Trophoblast cell (in vitro differentiated cells and primary cell): ENCODE results near the gene MRTFB.
A peak's percentile ranks its signal among the peaks of the same experiment; 100 is the strongest.

ENCODE experiments used
- DNase-seq, 2 donors: peaks; one replicate each; pipeline ENCODE4 v3.0.0-alpha.2; 2016
- H2AFZ ChIP-seq: 2 replicates; pipeline ENCODE4 v1.6.1; 2013; ENCODE audit warnings: low read length, moderate library complexity, mild to moderate bottlenecking; ENCODE audit not compliant: insufficient read depth, poor library complexity
- H2AK5ac ChIP-seq: 2 replicates; pipeline ENCODE4 v1.6.1; 2013; ENCODE audit warnings: mild to moderate bottlenecking, low read length
- H2BK120ac ChIP-seq: 2 replicates; pipeline ENCODE4 v1.6.1; 2013; ENCODE audit warnings: low read length, mild to moderate bottlenecking, moderate library complexity; ENCODE audit not compliant: insufficient read depth, poor library complexity
- H2BK12ac ChIP-seq: 2 replicates; pipeline ENCODE4 v1.6.1; 2013; ENCODE audit warnings: mild to moderate bottlenecking, low read length, moderate library complexity
- H2BK5ac ChIP-seq: 2 replicates; pipeline ENCODE4 v1.6.1; 2013; ENCODE audit warnings: low read length, low read depth, moderate library complexity, mild to moderate bottlenecking; ENCODE audit not compliant: poor library complexity
- H3K14ac ChIP-seq: 2 replicates; pipeline ENCODE4 v1.6.1; 2013; ENCODE audit warnings: mild to moderate bottlenecking, low read length
- H3K18ac ChIP-seq: 2 replicates; pipeline ENCODE4 v1.6.1; 2013; ENCODE audit warnings: mild to moderate bottlenecking, low read length
- H3K23ac ChIP-seq: 2 replicates; pipeline ENCODE4 v1.6.1; 2013; ENCODE audit warnings: low read length
- H3K27ac ChIP-seq: 2 replicates; pipeline ENCODE4 v1.5.1; 2013; ENCODE audit warnings: low read depth, mild to moderate bottlenecking, inconsistent platforms, low read length, moderate library complexity
- H3K27me3 ChIP-seq: 2 replicates; pipeline ENCODE4 v1.6.1; 2013; ENCODE audit warnings: inconsistent platforms, mild to moderate bottlenecking, low read length, moderate library complexity; ENCODE audit not compliant: insufficient read depth
- H3K36me3 ChIP-seq, 2 experiments: 1 replicate in 1 of 2; 2 replicates in 1 of 2; pipeline ENCODE4 v1.6.1; 2013; ENCODE audit warnings: low read length in 2 of 2, mild to moderate bottlenecking in 2 of 2, moderate library complexity in 1 of 2; ENCODE audit not compliant: insufficient read depth in 2 of 2, control insufficient read depth in 1 of 2
- H3K4ac ChIP-seq: 2 replicates; pipeline ENCODE4 v1.6.1; 2013; ENCODE audit warnings: low read depth, mild to moderate bottlenecking, low read length, moderate library complexity
- H3K4me1 ChIP-seq, 2 experiments: 1 replicate in 1 of 2; 2 replicates in 1 of 2; pipeline ENCODE4 v1.6.1; 2013; ENCODE audit warnings: low read length in 2 of 2, mild to moderate bottlenecking in 2 of 2, moderate library complexity in 1 of 2; ENCODE audit not compliant: insufficient read depth in 2 of 2, control insufficient read depth in 1 of 2
- H3K4me2 ChIP-seq: 2 replicates; pipeline ENCODE4 v1.6.1; 2013; ENCODE audit warnings: inconsistent platforms, mild to moderate bottlenecking, low read length, moderate library complexity
- H3K4me3 ChIP-seq: 2 replicates; pipeline ENCODE4 v1.5.1; 2013; ENCODE audit warnings: mild to moderate bottlenecking, low read depth, low read length, inconsistent platforms
- H3K79me1 ChIP-seq: one replicate; pipeline ENCODE4 v1.6.1; 2013; ENCODE audit warnings: low read length
- H3K79me2 ChIP-seq: 2 replicates; pipeline ENCODE4 v1.6.1; 2013; ENCODE audit warnings: low read length, mild to moderate bottlenecking; ENCODE audit not compliant: control insufficient read depth, insufficient read depth, poor library complexity
- H3K9ac ChIP-seq: 2 replicates; pipeline ENCODE4 v1.6.1; 2013; ENCODE audit warnings: mild to moderate bottlenecking, low read length
- H3K9me3 ChIP-seq: 2 replicates; pipeline ENCODE4 v1.6.1; 2013; ENCODE audit warnings: low read depth, mild to moderate bottlenecking, control low read depth, inconsistent platforms, low read length; ENCODE audit not compliant: insufficient read depth
- H4K12ac ChIP-seq: 2 replicates; pipeline ENCODE4 v1.6.1; 2013; ENCODE audit warnings: low read depth, mild to moderate bottlenecking, low read length, moderate library complexity
- H4K8ac ChIP-seq: 2 replicates; pipeline ENCODE4 v1.6.1; 2013; ENCODE audit warnings: low read depth, mild to moderate bottlenecking, low read length, moderate library complexity
- H4K91ac ChIP-seq: one replicate; pipeline ENCODE4 v1.6.1; 2013; ENCODE audit warnings: low read depth, mild to moderate bottlenecking, low read length, moderate library complexity
- WGBS: extraction: QIAGEN DNeasy Blood & Tissue Kit; methylation state at CpG from one replicate; pipeline ENCODE4 v1.1.7; 2013; ENCODE audit warnings: missing lambda C conversion rate; ENCODE audit not compliant: insufficient read length, insufficient coverage; ENCODE audit errors: extremely low coverage; 5-methylcytosine and 5-hydroxymethylcytosine counted together

MRTFB gene

DNA sequence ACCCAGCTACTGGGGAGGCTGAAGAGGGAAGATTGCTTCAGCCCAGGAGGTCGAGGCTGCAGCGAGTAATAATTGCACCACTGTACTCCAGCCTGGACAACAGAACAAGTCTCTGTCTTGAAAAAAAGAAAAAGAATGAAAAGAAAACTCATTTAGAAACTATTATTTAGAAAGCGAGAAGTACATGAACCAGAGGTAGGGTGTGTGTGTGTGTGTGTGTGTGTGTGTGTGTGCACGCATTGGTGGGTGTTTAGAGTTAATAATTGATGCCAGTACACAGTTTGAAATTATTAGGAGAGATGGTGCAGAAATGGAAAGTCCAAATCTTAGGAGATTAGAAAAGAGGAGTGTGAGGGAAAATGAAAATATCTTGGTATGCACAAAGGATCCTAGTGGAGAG, 106.6 kb downstream of the MRTFB start:
- H3K23ac ChIP-seq, result no peak overlapping the region
- no peak overlapping the region for H3K4me2 ChIP-seq
- no peak overlapping the region for H4K91ac ChIP-seq
- no peaks in the 10 kb centered on the region for H3K27me3 ChIP-seq
- no peak overlapping the region for H2BK120ac ChIP-seq
- no peaks in the 10 kb centered on the region for H3K79me1 ChIP-seq
- no peak for DNase-seq
- no peak overlapping the region for H3K4ac ChIP-seq
- H3K18ac ChIP-seq, result no peak overlapping the region
- H3K27ac ChIP-seq, result no peak overlapping the region
- no peaks in the 10 kb centered on the region for H3K36me3 ChIP-seq
- H2BK5ac ChIP-seq, result no peak overlapping the region
- no peak overlapping the region for H2BK12ac ChIP-seq
- H4K12ac ChIP-seq, result no peak overlapping the region
- H3K4me3 ChIP-seq, result no peak overlapping the region
- H2AFZ ChIP-seq, result no peak overlapping the region
- H4K8ac ChIP-seq, result no peak overlapping the region
- H3K14ac ChIP-seq, result no peak overlapping the region
- H3K4me1 ChIP-seq, result peaks cover 0 to 3% of the 10 kb centered on the region in 2 experiments
- WGBS, result no CpG with 5 or more reads among the region's 4 CpGs
- no peaks in the 10 kb centered on the region for H3K9me3 ChIP-seq
- no peaks in the 10 kb centered on the region for H3K79me2 ChIP-seq
- H2AK5ac ChIP-seq, result no peak overlapping the region
- H3K9ac ChIP-seq, result no peak overlapping the region

DNA sequence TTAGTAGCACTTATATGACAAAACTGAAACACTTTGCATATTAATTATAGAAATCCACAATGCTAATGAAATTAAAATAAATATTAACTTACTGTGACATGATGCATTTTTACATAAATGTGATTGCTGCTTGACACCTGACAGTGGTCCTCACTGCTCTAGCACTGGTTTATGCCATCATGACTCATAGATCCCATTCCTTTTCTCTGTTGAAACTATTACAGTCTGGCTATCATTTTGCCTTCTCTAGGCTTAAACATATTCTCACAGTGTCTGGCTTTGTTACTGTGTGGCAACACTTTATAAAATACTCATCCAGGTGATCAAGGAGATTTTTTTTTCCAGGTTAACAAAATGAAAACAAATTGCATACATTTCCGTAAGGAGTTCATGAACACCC, 108.0 kb downstream of the MRTFB start:
- H2AK5ac ChIP-seq, result no peak overlapping the region
- H3K4me1 ChIP-seq, result peaks cover 0 to 3% of the 10 kb centered on the region in 2 experiments
- no peak overlapping the region for H4K8ac ChIP-seq
- no peak overlapping the region for H3K4me3 ChIP-seq
- H2AFZ ChIP-seq, result no peak overlapping the region
- WGBS, result no CpG with 5 or more reads among the region's 1 CpG
- no peak overlapping the region for H3K4ac ChIP-seq
- H4K91ac ChIP-seq, result no peak overlapping the region
- H3K4me2 ChIP-seq, result no peak overlapping the region
- H3K9ac ChIP-seq, result no peak overlapping the region
- H3K23ac ChIP-seq, result no peak overlapping the region
- no peak overlapping the region for H2BK5ac ChIP-seq
- H3K9me3 ChIP-seq, result no peaks in the 10 kb centered on the region
- no peak for DNase-seq
- no peak overlapping the region for H2BK120ac ChIP-seq
- no peaks in the 10 kb centered on the region for H3K36me3 ChIP-seq
- H3K18ac ChIP-seq, result no peak overlapping the region
- H3K79me2 ChIP-seq, result no peaks in the 10 kb centered on the region
- H3K14ac ChIP-seq, result no peak overlapping the region
- H3K79me1 ChIP-seq, result no peaks in the 10 kb centered on the region
- H2BK12ac ChIP-seq, result no peak overlapping the region
- no peak overlapping the region for H4K12ac ChIP-seq
- no peaks in the 10 kb centered on the region for H3K27me3 ChIP-seq
- H3K27ac ChIP-seq, result no peak overlapping the region

DNA sequence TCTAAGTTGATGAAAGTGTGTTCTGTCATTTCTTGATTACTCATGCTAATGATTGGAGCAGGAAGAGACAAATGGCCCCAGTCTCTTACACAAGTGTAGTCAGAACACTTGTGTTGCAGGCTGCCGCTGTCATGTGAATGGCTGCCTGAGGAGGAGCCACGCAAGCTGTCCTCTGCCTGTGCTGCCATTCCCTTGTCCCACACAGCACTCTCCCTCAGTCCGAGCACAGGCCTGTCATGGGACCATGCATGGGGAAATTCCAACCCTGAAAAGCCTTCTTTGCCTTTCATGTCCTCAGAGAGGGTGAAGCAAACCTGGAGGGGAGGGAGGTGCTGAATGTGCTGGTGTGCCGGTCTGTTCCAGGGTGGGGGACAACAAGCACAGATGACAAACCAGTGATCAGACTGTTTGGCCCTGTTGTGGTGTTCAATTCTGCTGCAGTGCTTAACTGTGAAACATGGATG, 109.4 kb downstream of the MRTFB start:
- H3K27ac ChIP-seq, result no peak overlapping the region
- no peak overlapping the region for H2BK12ac ChIP-seq
- H3K79me2 ChIP-seq, result no peaks in the 10 kb centered on the region
- no peak overlapping the region for H3K9ac ChIP-seq
- H2BK120ac ChIP-seq, result no peak overlapping the region
- H2BK5ac ChIP-seq, result no peak overlapping the region
- no peaks in the 10 kb centered on the region for H3K36me3 ChIP-seq
- no peak overlapping the region for H4K91ac ChIP-seq
- no peak overlapping the region for H4K12ac ChIP-seq
- no peaks in the 10 kb centered on the region for H3K79me1 ChIP-seq
- H4K8ac ChIP-seq, result no peak overlapping the region
- no peak overlapping the region for H3K14ac ChIP-seq
- H2AFZ ChIP-seq, result no peak overlapping the region
- H3K4me1 ChIP-seq, result peaks cover 0 to 8% of the 10 kb centered on the region in 2 experiments
- H3K4ac ChIP-seq, result no peak overlapping the region
- no peak overlapping the region for H2AK5ac ChIP-seq
- peak overlapping the region; percentile 10 for H3K4me3 ChIP-seq
- H3K27me3 ChIP-seq, result no peaks in the 10 kb centered on the region
- H3K9me3 ChIP-seq, result no peaks in the 10 kb centered on the region
- H3K18ac ChIP-seq, result no peak overlapping the region
- no peak overlapping the region for H3K23ac ChIP-seq
- no peak for DNase-seq
- no CpG with 5 or more reads among the region's 4 CpGs for WGBS
- H3K4me2 ChIP-seq, result no peak overlapping the region

DNA sequence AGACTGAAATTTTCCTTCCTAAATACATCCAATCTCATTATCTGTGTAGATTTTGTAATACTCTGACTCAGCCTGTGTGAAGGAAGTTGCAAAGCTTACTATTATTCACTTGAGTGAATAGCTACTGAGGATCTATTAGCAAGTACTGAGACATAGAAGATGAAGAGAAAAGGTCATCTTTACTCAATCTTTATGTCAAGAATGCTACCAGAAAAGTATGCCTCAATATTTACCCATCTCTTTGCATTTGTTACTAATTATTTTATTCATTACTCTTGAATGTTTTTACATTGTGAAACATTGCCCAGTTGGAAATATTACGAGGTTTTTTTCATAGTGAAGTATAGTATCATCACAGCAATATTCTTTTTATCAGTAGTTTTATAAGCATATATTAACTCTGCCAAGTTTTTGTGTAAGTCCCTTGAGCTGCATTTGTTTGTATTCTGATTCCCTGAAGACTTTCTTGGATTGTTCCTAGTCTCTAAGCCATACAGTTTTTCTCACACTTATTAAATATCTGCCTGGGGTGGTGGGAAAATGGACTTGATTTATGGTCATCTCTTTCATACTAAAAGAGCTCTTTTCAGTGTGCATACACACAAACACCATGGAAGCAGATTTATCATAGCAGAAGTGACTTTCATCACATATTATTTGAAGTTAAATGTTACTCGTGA, 110.4 kb downstream of the MRTFB start:
- no peak overlapping the region for H4K91ac ChIP-seq
- no peaks in the 10 kb centered on the region for H3K27me3 ChIP-seq
- no peak overlapping the region for H2BK5ac ChIP-seq
- H3K18ac ChIP-seq, result no peak overlapping the region
- H2AFZ ChIP-seq, result no peak overlapping the region
- H4K12ac ChIP-seq, result no peak overlapping the region
- no peak overlapping the region for H3K23ac ChIP-seq
- H3K79me1 ChIP-seq, result peaks cover 3% of the 10 kb centered on the region
- H2AK5ac ChIP-seq, result no peak overlapping the region
- H3K79me2 ChIP-seq, result no peaks in the 10 kb centered on the region
- no peak overlapping the region for H3K14ac ChIP-seq
- peak in 1 of 2 donors; percentile 57 for DNase-seq
- no peak overlapping the region for H2BK12ac ChIP-seq
- H3K9ac ChIP-seq, result no peak overlapping the region
- no CpG with 5 or more reads among the region's 2 CpGs for WGBS
- no peak overlapping the region for H2BK120ac ChIP-seq
- H3K36me3 ChIP-seq, result no peaks in the 10 kb centered on the region
- H3K9me3 ChIP-seq, result no peaks in the 10 kb centered on the region
- H3K27ac ChIP-seq, result no peak overlapping the region
- H4K8ac ChIP-seq, result no peak overlapping the region
- H3K4me3 ChIP-seq, result no peak overlapping the region
- peaks cover 7 to 14% of the 10 kb centered on the region in 2 experiments for H3K4me1 ChIP-seq
- no peak overlapping the region for H3K4ac ChIP-seq
- no peak overlapping the region for H3K4me2 ChIP-seq
